ENCODE measurements around the gene NRSN2. TPM values are rescaled to one million over a fixed set of nuclear protein-coding genes. Genes with fewer than 3 reads are reported as not detected.

The NRSN2 gene
- total RNA-seq, 1 experiment from 2014 or later = 43.4 TPM

GRCh38 chr20:347317-347639 is 367 bp downstream of the NRSN2 start:
- Histone ChIP-seq H3K36me3 (ENCODE audit: insufficient read depth, low read length, poor library complexity, severe bottlenecking) (peaks cover 11% of the 10 kb centered on the region), H3K27ac (ENCODE audit: low read depth, low read length, poor library complexity, severe bottlenecking) (peak overlapping the region; percentile 88), H3K4me3 (ENCODE audit: low read depth, low read length, poor library complexity, severe bottlenecking) (peak overlapping the region; percentile 74), H3K4me1 (ENCODE audit: insufficient read depth, low read length, poor library complexity, severe bottlenecking) (peaks cover 17% of the 10 kb centered on the region), H3K27me3 (replicated peaks; ENCODE audit: insufficient read depth, low read depth, low read length, poor library complexity) (no peaks in the 10 kb centered on the region), H3K9me3 (ENCODE audit: low read depth, low read length, poor library complexity, severe bottlenecking) (no peaks in the 10 kb centered on the region)
- no peak for DNase-seq (ENCODE audit: low spot score)
- ChIA-PET CTCF (interaction anchor here (1.2 kb wide), 1 partner anchor 17 kb away, joined by 7 read pairs; no protein-coding TSS in a partner anchor), POLR2A (ENCODE audit: low non-redundant PET) (interaction anchor here (0.6 kb wide), 1 partner anchor 11 kb away, joined by 13 read pairs; no protein-coding TSS in a partner anchor)
- TF ChIP-seq EZH2 (IDR thresholded peaks at IDR 0.05; ENCODE audit: borderline replicate concordance, low read depth, low read length, poor library complexity, severe bottlenecking) (no peak), CTCF (conservative IDR thresholded peaks at IDR 0.05; ENCODE audit: low read depth, low read length) (no peak)
- no TSS peak for BruUV-seq (replicated peaks)
- intact Hi-C loops (cut with micrococcal nuclease; ENCODE audit: unreplicated experiment) = no loop called here

DNA sequence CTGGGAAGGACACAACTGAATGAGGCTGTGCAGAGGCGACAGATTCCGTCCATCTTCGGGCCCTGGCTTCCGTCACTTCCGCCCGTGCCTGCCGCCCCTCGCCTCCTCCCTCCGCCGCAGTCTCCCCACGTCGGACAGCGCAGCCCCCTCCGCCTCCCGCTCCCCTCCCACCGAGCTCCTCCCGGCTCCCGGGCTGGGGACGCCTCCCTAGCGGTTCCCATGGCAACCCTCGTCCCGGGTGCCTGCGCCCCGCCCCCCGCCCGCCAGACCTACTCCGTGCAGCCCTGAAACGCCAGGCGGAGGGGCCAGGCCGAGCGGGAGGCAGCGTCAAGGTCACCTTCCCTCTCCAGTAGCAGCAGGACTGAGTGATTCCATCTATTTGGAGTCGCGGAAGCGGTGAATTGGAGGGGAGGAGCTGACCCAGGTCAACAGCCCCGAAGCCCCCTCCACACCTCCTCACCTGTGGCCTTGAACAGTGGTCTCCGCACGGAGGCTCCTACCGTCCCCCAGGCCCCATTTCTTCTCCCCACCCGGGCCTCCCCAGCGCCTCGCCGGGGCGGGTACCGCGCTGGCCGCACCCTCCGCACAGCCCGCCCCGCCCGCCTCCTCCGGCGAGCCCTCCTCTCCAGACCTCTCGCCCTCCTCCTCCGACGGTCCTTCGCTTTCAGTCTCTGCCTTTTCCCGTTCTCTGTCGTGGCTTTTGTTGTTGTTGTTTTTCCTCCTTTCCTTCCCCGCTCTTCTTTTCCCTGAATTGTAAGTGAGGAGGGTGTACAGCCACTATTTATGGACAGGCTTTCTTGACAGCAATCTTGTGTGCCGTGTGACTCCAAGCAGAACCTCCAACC is 951 bp downstream of the NRSN2 start:
- Histone ChIP-seq H3K36me3 (ENCODE audit: insufficient read depth, low read length, poor library complexity, severe bottlenecking) (peaks cover 11% of the 10 kb centered on the region), H3K9me3 (ENCODE audit: low read depth, low read length, poor library complexity, severe bottlenecking) (no peaks in the 10 kb centered on the region), H3K4me3 (ENCODE audit: low read depth, low read length, poor library complexity, severe bottlenecking) (peak overlapping the region; percentile 74), H3K27me3 (replicated peaks; ENCODE audit: insufficient read depth, low read depth, low read length, poor library complexity) (no peaks in the 10 kb centered on the region), H3K27ac (ENCODE audit: low read depth, low read length, poor library complexity, severe bottlenecking) (peak overlapping the region; percentile 88), H3K4me1 (ENCODE audit: insufficient read depth, low read length, poor library complexity, severe bottlenecking) (peaks cover 17% of the 10 kb centered on the region)
- CTCF ChIA-PET = interaction anchor here (1.2 kb wide), 1 partner anchor 17 kb away, joined by 7 read pairs; no protein-coding TSS in a partner anchor
- POLR2A ChIA-PET (ENCODE audit: low non-redundant PET) = no interaction called here
- no peak for TF ChIP-seq EZH2 (IDR thresholded peaks at IDR 0.05; ENCODE audit: borderline replicate concordance, low read depth, low read length, poor library complexity, severe bottlenecking)
- TF ChIP-seq CTCF (conservative IDR thresholded peaks at IDR 0.05; ENCODE audit: low read depth, low read length) = no peak
- no TSS peak for BruUV-seq (replicated peaks)
- DNase-seq (ENCODE audit: low spot score) = peak; percentile 98
- intact Hi-C loops (cut with micrococcal nuclease; ENCODE audit: unreplicated experiment) = no loop called here

DNA sequence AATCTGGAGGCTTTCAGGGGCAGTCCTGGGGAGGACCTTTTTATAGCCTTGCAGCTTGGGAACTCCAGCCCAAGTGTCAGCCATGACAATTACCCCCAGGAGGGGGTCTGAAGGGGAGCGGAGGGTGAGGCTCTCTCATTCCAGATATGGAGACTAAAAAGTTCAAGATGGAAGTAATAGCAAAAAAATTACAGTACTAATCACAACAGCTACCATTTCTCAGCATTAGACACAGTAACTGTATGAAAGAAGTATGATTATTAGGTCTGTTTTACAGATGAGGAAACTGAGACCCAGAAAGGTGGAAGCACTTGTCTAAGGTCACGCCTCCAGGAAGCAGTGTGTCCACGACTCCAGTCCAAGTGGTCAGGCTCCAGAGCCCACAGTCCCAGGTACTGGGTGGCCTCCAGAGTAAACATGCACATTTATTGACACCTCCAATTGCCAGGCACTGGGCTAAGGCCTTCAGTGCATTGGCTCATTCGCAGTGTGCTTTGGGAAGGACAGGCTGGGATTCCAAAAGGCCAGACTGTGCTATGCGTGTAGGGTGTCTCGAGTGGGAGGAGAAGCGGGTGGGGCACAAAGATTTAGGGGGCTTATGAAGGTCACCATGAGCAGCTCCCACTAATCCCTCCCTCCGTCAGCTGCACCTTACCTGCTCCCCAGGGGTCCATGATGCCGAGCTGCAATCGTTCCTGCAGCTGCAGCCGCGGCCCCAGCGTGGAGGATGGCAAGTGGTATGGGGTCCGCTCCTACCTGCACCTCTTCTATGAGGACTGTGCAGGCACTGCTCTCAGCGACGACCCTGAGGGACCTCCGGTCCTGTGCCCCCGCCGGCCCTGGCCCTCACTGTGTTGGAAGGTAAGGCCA is 2.3 kb downstream of the NRSN2 start:
- no peaks in the 10 kb centered on the region for H3K9me3 ChIP-seq (ENCODE audit: low read depth, low read length, poor library complexity, severe bottlenecking)
- H3K36me3 ChIP-seq (ENCODE audit: insufficient read depth, low read length, poor library complexity, severe bottlenecking) = peaks cover 11% of the 10 kb centered on the region
- H3K27me3 ChIP-seq (replicated peaks; ENCODE audit: insufficient read depth, low read depth, low read length, poor library complexity) = no peaks in the 10 kb centered on the region
- BruUV-seq (replicated peaks) = no TSS peak
- no peak overlapping the region for H3K4me3 ChIP-seq (ENCODE audit: low read depth, low read length, poor library complexity, severe bottlenecking)
- H3K4me1 ChIP-seq (ENCODE audit: insufficient read depth, low read length, poor library complexity, severe bottlenecking) = peaks cover 17% of the 10 kb centered on the region
- TF ChIP-seq CTCF (conservative IDR thresholded peaks at IDR 0.05; ENCODE audit: low read depth, low read length) (no peak), EZH2 (IDR thresholded peaks at IDR 0.05; ENCODE audit: borderline replicate concordance, low read depth, low read length, poor library complexity, severe bottlenecking) (no peak)
- DNase-seq (ENCODE audit: low spot score) = no peak
- peak overlapping the region; percentile 88 for H3K27ac ChIP-seq (ENCODE audit: low read depth, low read length, poor library complexity, severe bottlenecking)
- ChIA-PET POLR2A (ENCODE audit: low non-redundant PET) (interaction anchor here (0.6 kb wide), 1 partner anchor 37 kb away, joined by 5 read pairs; no protein-coding TSS in a partner anchor), CTCF (no interaction called here)
- intact Hi-C loops (cut with micrococcal nuclease; ENCODE audit: unreplicated experiment) = no loop called here
